Activated B cell treated with CpG ODN at 0.5 μM for 24 hours (primary cell): ENCODE measurements around the gene EPB41L2. TPM values are rescaled to one million over a fixed set of nuclear protein-coding genes. Genes with fewer than 3 reads are reported as not detected.

Experiments used
- ATAC-seq: fragments of 200-7000 bp; cut with Tn5 transposase; one replicate; pipeline ENCODE4 v1.10.0; 2021; ENCODE audit warnings: low read depth, mild to moderate bottlenecking, moderate library complexity
- CTCF ChIA-PET: fragments of 350-600 bp; sonication (Branson Sonifier 250); formaldehyde crosslinking; loops from one replicate; lab custom pipeline; 2021; ENCODE audit warnings: antibody characterized with exemption; lab: Charles Lee
- POLR2A ChIA-PET: fragments of 350-600 bp; sonication (Branson Sonifier 250); formaldehyde crosslinking; loops from one replicate; lab custom pipeline; 2021; ENCODE audit warnings: antibody characterized with exemption; lab: Charles Lee
- DNase-seq: peaks from one replicate; pipeline ENCODE4 v3.0.0; 2022
- H3K27ac Mint-ChIP-seq: one replicate; pipeline ENCODE4 v1.8.0; 2020; ENCODE audit warnings: mixed read lengths
- H3K27me3 Mint-ChIP-seq: one replicate; pipeline ENCODE4 v1.8.0; 2021; ENCODE audit warnings: mixed read lengths
- H3K36me3 Mint-ChIP-seq: one replicate; pipeline ENCODE4 v1.8.0; 2021; ENCODE audit warnings: low read depth, mixed read lengths
- H3K4me1 Mint-ChIP-seq: one replicate; pipeline ENCODE4 v1.8.0; 2021; ENCODE audit warnings: mixed read lengths
- H3K4me3 Mint-ChIP-seq: one replicate; pipeline ENCODE4 v1.8.0; 2020; ENCODE audit warnings: mild to moderate bottlenecking, mixed read lengths
- H3K9me3 Mint-ChIP-seq: one replicate; pipeline ENCODE4 v1.8.0; 2020; ENCODE audit warnings: mixed read lengths
- intact Hi-C: fragments of 100-400 bp; cut with micrococcal nuclease; formaldehyde crosslinking; loops from one replicate; pipeline ENCODE4 v1.15.1; 2024
- total RNA-seq: library from RNA; stranded (reverse); gene quantifications from 2 replicates; pipeline ENCODE4 v1.2.3, GENCODE V29; 2022
- TF ChIP-seq, protein P1 (sequence below): fragments of 200-600 bp; IDR thresholded peaks from one replicate; pipeline ENCODE4 v1.8.0; 2022; ENCODE audit warnings: antibody characterized with exemption, mild to moderate bottlenecking

Gene EPB41L2
- total RNA-seq = 62.7 and 62.8 TPM in 2 replicates

DNA sequence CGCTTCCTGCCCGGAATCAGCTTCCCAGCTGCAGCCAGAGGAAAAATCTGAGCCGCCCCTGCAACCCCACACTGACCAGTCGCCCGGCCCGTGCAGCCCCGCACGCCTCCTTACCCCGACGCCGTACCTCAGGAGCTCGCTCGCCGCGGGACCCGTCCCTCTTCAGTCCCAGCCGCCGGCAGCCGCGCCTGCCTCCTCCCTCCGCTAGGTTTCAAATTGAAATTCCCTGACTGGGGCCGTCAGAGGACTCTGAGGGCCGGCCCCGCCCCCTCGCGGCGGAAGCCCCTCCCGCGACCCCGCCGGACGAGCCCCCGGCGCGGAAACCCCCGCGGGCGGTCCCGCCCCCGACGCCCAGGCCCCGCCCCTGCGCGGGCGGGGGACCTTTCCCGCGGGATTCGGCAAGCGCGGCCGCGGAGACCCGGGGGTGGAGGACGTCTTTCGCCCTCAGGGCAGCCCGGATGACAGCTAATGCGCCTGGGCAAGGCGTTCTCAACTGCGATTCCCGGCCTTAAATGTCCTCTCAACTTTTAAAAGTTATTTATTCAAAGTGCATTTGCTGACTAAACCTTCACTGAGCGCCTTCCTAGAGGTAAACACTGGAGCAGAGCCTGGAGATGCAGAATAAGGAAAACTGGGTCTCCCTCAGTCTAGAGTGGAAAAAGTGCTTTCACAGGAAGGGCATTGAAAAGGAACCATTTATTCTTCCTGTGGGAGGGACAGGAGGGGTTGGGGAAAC lies at the start of gene EPB41L2:
Gene EPB41L2, minus strand, starts transcription at position 218 of the 736 bp plus-strand sequence. CDS start 106,760 bp downstream, outside the sequence.
- CTCF ChIA-PET = no interaction called here
- intact Hi-C loops = loop anchor here (1.0 to 10.0 kb wide), 16 partner anchors 16 to 1749 kb away; partner anchors contain the start of genes AKAP7, MED23, RPS12 and STX7
- DNase-seq (peak; percentile 95), ATAC-seq (peak; percentile 90)
- Mint-ChIP-seq H3K27ac (peak within 1 kb of the TSS; percentile 71), H3K4me3 (peak within 1 kb of the TSS; percentile 89), H3K27me3 (no peaks in the 10 kb centered on the region), H3K36me3 (peaks cover 2% of the 10 kb centered on the region), H3K9me3 (no peaks in the 10 kb centered on the region), H3K4me1 (peaks cover 37% of the 10 kb centered on the region)
- POLR2A ChIA-PET = interaction anchor here (1.1 kb wide), 1 partner anchor 564 kb away, joined by 3 read pairs; the partner anchor contains the start of gene MED23
- TF ChIP-seq, protein P1, sequence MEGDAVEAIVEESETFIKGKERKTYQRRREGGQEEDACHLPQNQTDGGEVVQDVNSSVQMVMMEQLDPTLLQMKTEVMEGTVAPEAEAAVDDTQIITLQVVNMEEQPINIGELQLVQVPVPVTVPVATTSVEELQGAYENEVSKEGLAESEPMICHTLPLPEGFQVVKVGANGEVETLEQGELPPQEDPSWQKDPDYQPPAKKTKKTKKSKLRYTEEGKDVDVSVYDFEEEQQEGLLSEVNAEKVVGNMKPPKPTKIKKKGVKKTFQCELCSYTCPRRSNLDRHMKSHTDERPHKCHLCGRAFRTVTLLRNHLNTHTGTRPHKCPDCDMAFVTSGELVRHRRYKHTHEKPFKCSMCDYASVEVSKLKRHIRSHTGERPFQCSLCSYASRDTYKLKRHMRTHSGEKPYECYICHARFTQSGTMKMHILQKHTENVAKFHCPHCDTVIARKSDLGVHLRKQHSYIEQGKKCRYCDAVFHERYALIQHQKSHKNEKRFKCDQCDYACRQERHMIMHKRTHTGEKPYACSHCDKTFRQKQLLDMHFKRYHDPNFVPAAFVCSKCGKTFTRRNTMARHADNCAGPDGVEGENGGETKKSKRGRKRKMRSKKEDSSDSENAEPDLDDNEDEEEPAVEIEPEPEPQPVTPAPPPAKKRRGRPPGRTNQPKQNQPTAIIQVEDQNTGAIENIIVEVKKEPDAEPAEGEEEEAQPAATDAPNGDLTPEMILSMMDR = no peak

DNA sequence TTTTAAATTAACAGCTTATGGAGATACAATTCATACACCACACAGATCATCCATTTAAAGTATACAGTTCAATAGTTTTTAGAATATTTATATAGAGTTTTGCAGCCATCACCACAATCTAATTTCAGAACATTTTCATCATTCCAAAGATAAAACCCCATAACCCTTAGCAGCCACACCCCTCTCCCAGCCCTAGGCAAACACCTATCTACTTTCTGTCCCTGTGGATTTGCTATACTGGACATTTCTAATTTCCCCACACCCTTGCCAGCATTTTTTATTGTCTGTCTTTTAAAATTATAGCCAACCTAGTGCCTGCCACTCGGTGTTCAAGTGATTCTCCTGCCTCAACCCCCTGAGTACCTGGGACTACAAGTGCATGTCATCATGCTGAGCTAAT lies 49.2 kb upstream of the EPB41L2 start:
- H3K4me1 Mint-ChIP-seq = peaks cover 27% of the 10 kb centered on the region
- POLR2A ChIA-PET = no interaction called here
- intact Hi-C loops = no loop called here
- no peak overlapping the region for H3K4me3 Mint-ChIP-seq
- TF ChIP-seq, protein P1 = no peak
- no peaks in the 10 kb centered on the region for H3K9me3 Mint-ChIP-seq
- H3K27me3 Mint-ChIP-seq = no peaks in the 10 kb centered on the region
- no peak for DNase-seq
- no peaks in the 10 kb centered on the region for H3K36me3 Mint-ChIP-seq
- no peak for ATAC-seq
- CTCF ChIA-PET = interaction anchor here (2.2 kb wide), 1 partner anchor 227 kb away, joined by 8 read pairs; no protein-coding TSS in a partner anchor
- no peak overlapping the region for H3K27ac Mint-ChIP-seq

DNA sequence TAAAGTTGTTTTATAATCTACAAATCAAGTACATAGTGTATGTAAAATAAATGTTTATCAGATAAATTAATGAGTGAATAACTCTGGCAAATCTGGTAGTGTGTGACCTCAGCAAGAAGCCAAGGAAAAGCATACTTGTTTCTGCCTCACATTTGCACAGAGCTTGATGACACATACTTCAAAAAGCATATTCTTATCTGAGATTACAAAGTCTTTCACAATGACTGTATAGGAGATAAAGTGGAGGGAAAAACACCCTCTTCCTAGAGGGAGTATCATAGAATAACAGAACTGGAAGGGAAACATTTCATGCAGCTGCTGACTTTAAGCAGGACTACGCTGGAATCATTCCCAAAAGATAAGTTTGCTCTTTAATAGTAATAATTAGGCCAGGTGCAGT lies 44.1 kb upstream of the EPB41L2 start:
- no peak for ATAC-seq
- H3K4me1 Mint-ChIP-seq = peaks cover 27% of the 10 kb centered on the region
- DNase-seq = no peak
- ChIA-PET POLR2A (no interaction called here), CTCF (interaction anchor here (0.7 kb wide), 1 partner anchor 9 kb away, joined by 6 read pairs; no protein-coding TSS in a partner anchor)
- H3K27ac Mint-ChIP-seq = no peak overlapping the region
- no peaks in the 10 kb centered on the region for H3K27me3 Mint-ChIP-seq
- H3K9me3 Mint-ChIP-seq = no peaks in the 10 kb centered on the region
- intact Hi-C loops = no loop called here
- H3K36me3 Mint-ChIP-seq = no peaks in the 10 kb centered on the region
- H3K4me3 Mint-ChIP-seq = no peak overlapping the region
- TF ChIP-seq, protein P1 = no peak

DNA sequence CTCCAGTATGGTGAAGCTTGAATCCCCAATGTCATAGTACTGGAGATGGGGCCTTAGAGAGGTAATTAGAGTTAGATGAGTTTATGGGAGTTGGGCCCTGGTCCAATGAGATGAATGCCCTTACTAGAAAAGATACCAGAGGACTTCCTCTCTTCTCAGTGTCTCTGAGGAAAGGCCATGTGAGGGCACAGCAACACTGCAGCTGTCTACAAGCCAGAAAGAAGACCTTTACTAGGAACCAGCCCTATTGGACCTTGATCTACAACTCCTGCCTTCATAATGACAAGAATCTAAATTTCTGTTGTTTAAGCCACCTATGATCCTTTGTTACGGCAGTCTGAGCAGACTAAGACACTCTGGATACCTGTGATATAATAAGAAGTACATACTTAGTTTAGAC lies 40.9 kb upstream of the EPB41L2 start:
- no peaks in the 10 kb centered on the region for H3K9me3 Mint-ChIP-seq
- CTCF ChIA-PET = no interaction called here
- H3K27ac Mint-ChIP-seq = no peak overlapping the region

DNA sequence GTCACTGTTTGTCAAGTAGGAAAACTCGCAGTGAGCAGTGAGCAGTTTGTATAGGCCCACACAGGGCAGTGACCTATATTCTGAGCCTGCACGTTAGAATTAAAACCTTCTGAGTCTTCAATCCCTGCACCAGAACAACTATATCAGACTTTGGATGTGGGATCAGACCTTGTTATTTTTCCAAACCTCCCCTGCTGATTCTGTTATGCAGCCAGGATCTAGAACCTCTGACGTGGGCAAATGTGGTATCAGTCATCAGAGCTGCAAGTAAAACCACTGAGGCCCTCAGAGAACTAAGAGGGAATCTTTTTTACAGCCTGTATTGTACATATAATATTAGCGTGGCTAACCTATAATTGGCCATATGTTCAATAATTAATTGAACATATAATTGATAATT lies 40.3 kb upstream of the EPB41L2 start:
- ChIA-PET POLR2A (no interaction called here), CTCF (no interaction called here)
- no peaks in the 10 kb centered on the region for H3K27me3 Mint-ChIP-seq
- H3K4me3 Mint-ChIP-seq = no peak overlapping the region
- H3K9me3 Mint-ChIP-seq = no peaks in the 10 kb centered on the region
- intact Hi-C loops = no loop called here
- H3K4me1 Mint-ChIP-seq = peaks cover 13% of the 10 kb centered on the region
- no peak for ATAC-seq
- no peak for DNase-seq
- TF ChIP-seq, protein P1 = no peak
- no peak overlapping the region for H3K27ac Mint-ChIP-seq
- no peaks in the 10 kb centered on the region for H3K36me3 Mint-ChIP-seq

More for the DNA sequence above, 40.9 kb upstream of the EPB41L2 start:
- no peak for ATAC-seq
- TF ChIP-seq, protein P1 = no peak
- intact Hi-C loops = no loop called here
- DNase-seq = no peak
- Mint-ChIP-seq H3K4me1 (peaks cover 19% of the 10 kb centered on the region), H3K36me3 (no peaks in the 10 kb centered on the region), H3K4me3 (no peak overlapping the region), H3K27me3 (no peaks in the 10 kb centered on the region)
- POLR2A ChIA-PET = no interaction called here
